ENCODE data around the gene PLEKHO2.
"Not testable (repeated sequence)": the region's sequence is repeated elsewhere in the genome, so short reads cannot be mapped to it uniquely, and the experiment has no call there.

The PLEKHO2 gene

GRCh38 chr15:64809649-64810496, 31.8 kb upstream of the PLEKHO2 start:
- Histone ChIP-seq H3K27me3 (ENCODE audit: low read depth, low read length) (peaks cover 6% of the 10 kb centered on the region; the same call in 1 of the 2 replicates), H3K79me2 (ENCODE audit: low read length) (no peaks in the 10 kb centered on the region), H3K27ac (ENCODE audit: low read length) (no peak overlapping the region), H3K4me3 (ENCODE audit: low read length) (no peak overlapping the region), H2AFZ (ENCODE audit: low read depth, low read length) (peak overlapping the region; percentile 10; the same call in 1 of the 2 replicates), H3K36me3 (replicated peaks; ENCODE audit: low read depth, low read length) (peaks cover 3% of the 10 kb centered on the region), H3K4me2 (ENCODE audit: low read length) (peak overlapping the region; percentile 45), H3K4me1 (ENCODE audit: low read length) (peaks cover 11% of the 10 kb centered on the region), H3K9ac (ENCODE audit: low read length) (no peak overlapping the region), H3K9me3 (ENCODE audit: insufficient read depth, low read length) (no peaks in the 10 kb centered on the region), H4K20me1 (ENCODE audit: insufficient read depth, low read length) (no peaks in the 10 kb centered on the region)
- TF ChIP-seq EZH2phosphoT487 (IDR thresholded peaks at IDR 0.05; ENCODE audit: low read depth): no peak
- TF ChIP-seq, protein P1, sequence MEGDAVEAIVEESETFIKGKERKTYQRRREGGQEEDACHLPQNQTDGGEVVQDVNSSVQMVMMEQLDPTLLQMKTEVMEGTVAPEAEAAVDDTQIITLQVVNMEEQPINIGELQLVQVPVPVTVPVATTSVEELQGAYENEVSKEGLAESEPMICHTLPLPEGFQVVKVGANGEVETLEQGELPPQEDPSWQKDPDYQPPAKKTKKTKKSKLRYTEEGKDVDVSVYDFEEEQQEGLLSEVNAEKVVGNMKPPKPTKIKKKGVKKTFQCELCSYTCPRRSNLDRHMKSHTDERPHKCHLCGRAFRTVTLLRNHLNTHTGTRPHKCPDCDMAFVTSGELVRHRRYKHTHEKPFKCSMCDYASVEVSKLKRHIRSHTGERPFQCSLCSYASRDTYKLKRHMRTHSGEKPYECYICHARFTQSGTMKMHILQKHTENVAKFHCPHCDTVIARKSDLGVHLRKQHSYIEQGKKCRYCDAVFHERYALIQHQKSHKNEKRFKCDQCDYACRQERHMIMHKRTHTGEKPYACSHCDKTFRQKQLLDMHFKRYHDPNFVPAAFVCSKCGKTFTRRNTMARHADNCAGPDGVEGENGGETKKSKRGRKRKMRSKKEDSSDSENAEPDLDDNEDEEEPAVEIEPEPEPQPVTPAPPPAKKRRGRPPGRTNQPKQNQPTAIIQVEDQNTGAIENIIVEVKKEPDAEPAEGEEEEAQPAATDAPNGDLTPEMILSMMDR (IDR thresholded peaks at IDR 0.05; ENCODE audit: low read depth, low read length): peak; percentile 99

DNA sequence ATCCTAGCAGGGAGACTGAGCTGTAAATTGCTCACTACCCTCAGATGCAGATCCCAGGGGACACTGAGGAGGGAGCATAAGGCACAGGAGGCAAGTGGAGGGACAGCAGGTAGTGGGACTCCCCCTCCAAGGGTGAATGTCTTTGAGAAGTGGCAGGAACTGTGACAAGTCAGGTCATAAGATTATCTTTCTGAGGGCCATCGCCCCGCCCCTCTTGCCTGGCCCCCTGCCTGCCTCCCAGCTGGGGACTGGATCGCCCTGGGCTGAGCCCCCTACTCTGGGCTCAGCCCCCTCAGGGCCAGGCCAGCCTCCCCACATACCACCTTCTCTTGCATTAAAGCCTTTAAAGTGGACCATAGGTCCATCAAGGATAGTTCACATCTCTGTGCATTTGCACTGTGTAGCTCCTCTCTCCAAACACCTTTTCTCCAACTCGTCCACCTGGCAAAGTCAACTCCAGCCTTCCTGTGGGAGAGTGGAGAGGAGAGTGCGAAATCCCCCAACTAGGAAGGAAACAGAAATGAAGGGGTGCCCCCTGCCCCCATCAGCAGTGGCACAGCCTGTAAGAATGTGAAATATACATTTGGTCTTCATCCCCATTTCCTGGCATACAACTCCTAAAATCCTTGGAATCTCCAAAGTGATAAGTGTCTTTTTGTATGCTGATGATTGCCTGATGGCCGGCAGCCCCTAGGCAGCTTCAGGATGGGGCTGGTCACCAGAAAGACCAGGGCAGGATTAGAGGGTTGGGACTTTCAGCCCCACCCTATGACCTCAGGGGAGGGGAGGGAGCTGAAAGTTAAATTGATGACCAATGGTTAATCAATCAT, 31.0 kb upstream of the PLEKHO2 start:
- Histone ChIP-seq H3K36me3 (replicated peaks; ENCODE audit: low read depth, low read length) (peaks cover 8% of the 10 kb centered on the region), H3K4me1 (ENCODE audit: low read length) (peaks cover 11% of the 10 kb centered on the region), H4K20me1 (ENCODE audit: insufficient read depth, low read length) (no peaks in the 10 kb centered on the region), H3K9me3 (ENCODE audit: insufficient read depth, low read length) (no peaks in the 10 kb centered on the region), H3K27me3 (ENCODE audit: low read depth, low read length) (peaks cover 6% of the 10 kb centered on the region; the same call in 1 of the 2 replicates), H3K4me3 (ENCODE audit: low read length) (no peak overlapping the region), H3K4me2 (ENCODE audit: low read length) (no peak overlapping the region), H3K27ac (ENCODE audit: low read length) (no peak overlapping the region), H3K79me2 (ENCODE audit: low read length) (no peaks in the 10 kb centered on the region), H2AFZ (ENCODE audit: low read depth, low read length) (no peak overlapping the region; the same call in 1 of the 2 replicates), H3K9ac (ENCODE audit: low read length) (no peak overlapping the region)
- TF ChIP-seq, protein P1 (IDR thresholded peaks at IDR 0.05; ENCODE audit: low read depth, low read length): no peak
- no peak for TF ChIP-seq EZH2phosphoT487 (IDR thresholded peaks at IDR 0.05; ENCODE audit: low read depth)

DNA sequence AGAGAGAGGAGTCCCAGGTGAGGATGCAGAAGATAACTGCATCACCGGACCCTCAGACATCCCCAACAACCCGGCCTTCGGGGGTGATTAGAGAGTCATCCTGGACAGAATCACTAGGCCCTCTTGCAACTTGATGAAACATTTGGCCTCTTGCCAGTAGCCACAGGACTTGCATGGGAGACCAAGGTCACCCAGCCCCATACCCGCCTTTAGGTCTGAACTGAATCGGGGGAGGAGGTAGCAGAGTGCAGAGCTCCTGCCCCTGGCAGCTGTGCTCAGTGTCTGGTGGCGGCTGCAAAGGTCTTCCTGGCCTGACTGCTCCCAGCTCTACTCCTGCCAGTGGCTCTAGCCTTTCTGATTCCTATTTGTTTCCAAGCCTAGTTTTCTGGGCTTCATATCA, 28.6 kb upstream of the PLEKHO2 start:
- TF ChIP-seq, protein P1 (IDR thresholded peaks at IDR 0.05; ENCODE audit: low read depth, low read length): no peak
- no peak for TF ChIP-seq EZH2phosphoT487 (IDR thresholded peaks at IDR 0.05; ENCODE audit: low read depth)
- H3K36me3 ChIP-seq (replicated peaks; ENCODE audit: low read depth, low read length): peaks cover 26% of the 10 kb centered on the region
- H3K9ac ChIP-seq (ENCODE audit: low read length): no peak overlapping the region
- no peak overlapping the region for H3K4me2 ChIP-seq (ENCODE audit: low read length)
- no peak overlapping the region for H3K27ac ChIP-seq (ENCODE audit: low read length)
- H3K4me1 ChIP-seq (ENCODE audit: low read length): peaks cover 11% of the 10 kb centered on the region
- no peaks in the 10 kb centered on the region; the same call in 1 of the 2 replicates for H4K20me1 ChIP-seq (ENCODE audit: insufficient read depth, low read length)
- peaks cover 6% of the 10 kb centered on the region; the same call in 1 of the 2 replicates for H3K27me3 ChIP-seq (ENCODE audit: low read depth, low read length)
- no peaks in the 10 kb centered on the region for H3K79me2 ChIP-seq (ENCODE audit: low read length)
- no peak overlapping the region for H2AFZ ChIP-seq (ENCODE audit: low read depth, low read length)
- no peak overlapping the region for H3K4me3 ChIP-seq (ENCODE audit: low read length)
- no peaks in the 10 kb centered on the region for H3K9me3 ChIP-seq (ENCODE audit: insufficient read depth, low read length)

- not testable (repeated sequence) for H3K79me2 ChIP-seq (ENCODE audit: low read length); H3K27ac ChIP-seq (ENCODE audit: low read length); H3K4me2 ChIP-seq (ENCODE audit: low read length); H3K27me3 ChIP-seq (ENCODE audit: low read depth, low read length); H3K9me3 ChIP-seq (ENCODE audit: insufficient read depth, low read length); H4K20me1 ChIP-seq (ENCODE audit: insufficient read depth, low read length); H3K4me3 ChIP-seq (ENCODE audit: low read length); H2AFZ ChIP-seq (ENCODE audit: low read depth, low read length); H3K9ac ChIP-seq (ENCODE audit: low read length)
- Histone ChIP-seq H3K36me3 (replicated peaks; ENCODE audit: low read depth, low read length) (peaks cover 36% of the 10 kb centered on the region), H3K4me1 (ENCODE audit: low read length) (peaks cover 11% of the 10 kb centered on the region)
Measured at GRCh38 chr15:64814283-64814682, 27.4 kb upstream of the PLEKHO2 start.

GRCh38 chr15:64814965-64815364, 26.8 kb upstream of the PLEKHO2 start:
- not testable (repeated sequence) for H3K27ac ChIP-seq (ENCODE audit: low read length); H3K27me3 ChIP-seq (ENCODE audit: low read depth, low read length)

More at GRCh38 chr15:64814965-64815364, 26.8 kb upstream of the PLEKHO2 start:
- peaks cover 42% of the 10 kb centered on the region for H3K36me3 ChIP-seq (replicated peaks; ENCODE audit: low read depth, low read length)
- not testable (repeated sequence) for H3K79me2 ChIP-seq (ENCODE audit: low read length); H3K4me1 ChIP-seq (ENCODE audit: low read length); H3K4me2 ChIP-seq (ENCODE audit: low read length); H3K4me3 ChIP-seq (ENCODE audit: low read length); H3K9me3 ChIP-seq (ENCODE audit: insufficient read depth, low read length); H4K20me1 ChIP-seq (ENCODE audit: insufficient read depth, low read length); H3K9ac ChIP-seq (ENCODE audit: low read length); H2AFZ ChIP-seq (ENCODE audit: low read depth, low read length)
